Measurements from ENCODE around the gene ASAP2. TPM values are rescaled to one million over a fixed set of nuclear protein-coding genes. Genes with fewer than 3 reads are reported as not detected.

ASAP2 gene
- total RNA-seq, 1 experiment from 2014 or later: 14.3 TPM

DNA sequence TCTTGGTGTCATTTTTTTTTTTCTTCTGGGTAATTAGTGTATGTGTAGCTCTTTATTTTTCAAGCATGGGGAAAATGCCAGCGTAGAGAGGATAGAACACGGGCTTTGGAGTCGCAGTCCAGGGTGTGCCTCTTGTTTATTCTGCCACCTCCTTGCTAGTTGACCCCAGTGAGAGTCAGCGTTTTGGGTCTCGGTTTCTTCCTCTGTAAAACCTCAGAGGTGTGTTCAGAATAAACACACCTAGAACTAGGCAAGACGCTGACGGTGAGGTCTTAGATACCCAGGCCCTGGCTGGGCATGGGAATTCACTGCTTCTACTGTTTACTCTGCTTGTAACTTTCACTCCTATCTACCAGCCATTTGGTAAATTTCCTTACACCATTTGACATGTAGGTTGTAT lies 41.8 kb downstream of the ASAP2 start:
- Mint-ChIP-seq H3K9me3 (no peaks in the 10 kb centered on the region), H3K4me3 (no peak overlapping the region), H3K4me1 (peaks cover 36% of the 10 kb centered on the region), H3K36me3 (no peaks in the 10 kb centered on the region), H3K27ac (peak overlapping the region; percentile 10; the same call in 1 of the 2 replicates), H3K27me3 (ENCODE audit: low read depth) (no peaks in the 10 kb centered on the region)
- TF ChIP-seq HMGXB4 (CRISPR knock-in tag; IDR thresholded peaks at IDR 0.05) (no peak), NFE2L1 (CRISPR knock-in tag; IDR thresholded peaks at IDR 0.05) (no peak), FOXP4 (CRISPR knock-in tag; IDR thresholded peaks at IDR 0.05) (no peak), PRRX2 (CRISPR knock-in tag; IDR thresholded peaks at IDR 0.05) (no peak), ZMAT4 (CRISPR knock-in tag; IDR thresholded peaks at IDR 0.05) (no peak), AFF4 (CRISPR knock-in tag; IDR thresholded peaks at IDR 0.05; ENCODE audit: borderline replicate concordance) (no peak), ZNF138 (CRISPR knock-in tag; conservative IDR thresholded peaks at IDR 0.05) (no peak), KAT7 (CRISPR knock-in tag; IDR thresholded peaks at IDR 0.05; ENCODE audit: borderline replicate concordance) (no peak), NR1H2 (CRISPR knock-in tag; IDR thresholded peaks at IDR 0.05) (no peak), ZNF416 (CRISPR knock-in tag; IDR thresholded peaks at IDR 0.05) (no peak), ZNF281 (CRISPR knock-in tag; IDR thresholded peaks at IDR 0.05) (no peak), ZNF512 (CRISPR knock-in tag; IDR thresholded peaks at IDR 0.05; ENCODE audit: borderline replicate concordance) (no peak), JUN (CRISPR knock-in tag; IDR thresholded peaks at IDR 0.05) (no peak), CREM (CRISPR knock-in tag; IDR thresholded peaks at IDR 0.05) (no peak), ZNF423 (CRISPR knock-in tag; IDR thresholded peaks at IDR 0.05) (no peak)
- TF ChIP-seq, protein P1, sequence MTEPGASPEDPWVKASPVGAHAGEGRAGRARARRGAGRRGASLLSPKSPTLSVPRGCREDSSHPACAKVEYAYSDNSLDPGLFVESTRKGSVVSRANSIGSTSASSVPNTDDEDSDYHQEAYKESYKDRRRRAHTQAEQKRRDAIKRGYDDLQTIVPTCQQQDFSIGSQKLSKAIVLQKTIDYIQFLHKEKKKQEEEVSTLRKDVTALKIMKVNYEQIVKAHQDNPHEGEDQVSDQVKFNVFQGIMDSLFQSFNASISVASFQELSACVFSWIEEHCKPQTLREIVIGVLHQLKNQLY (CRISPR knock-in tag; IDR thresholded peaks at IDR 0.05): no peak
- TF ChIP-seq, protein P2, sequence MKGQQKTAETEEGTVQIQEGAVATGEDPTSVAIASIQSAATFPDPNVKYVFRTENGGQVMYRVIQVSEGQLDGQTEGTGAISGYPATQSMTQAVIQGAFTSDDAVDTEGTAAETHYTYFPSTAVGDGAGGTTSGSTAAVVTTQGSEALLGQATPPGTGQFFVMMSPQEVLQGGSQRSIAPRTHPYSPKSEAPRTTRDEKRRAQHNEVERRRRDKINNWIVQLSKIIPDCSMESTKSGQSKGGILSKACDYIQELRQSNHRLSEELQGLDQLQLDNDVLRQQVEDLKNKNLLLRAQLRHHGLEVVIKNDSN (CRISPR knock-in tag; IDR thresholded peaks at IDR 0.05): no peak
- TF ChIP-seq, protein P3, sequence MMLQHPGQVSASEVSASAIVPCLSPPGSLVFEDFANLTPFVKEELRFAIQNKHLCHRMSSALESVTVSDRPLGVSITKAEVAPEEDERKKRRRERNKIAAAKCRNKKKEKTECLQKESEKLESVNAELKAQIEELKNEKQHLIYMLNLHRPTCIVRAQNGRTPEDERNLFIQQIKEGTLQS (CRISPR knock-in tag; conservative IDR thresholded peaks at IDR 0.05): no peak
- TF ChIP-seq, protein P4, sequence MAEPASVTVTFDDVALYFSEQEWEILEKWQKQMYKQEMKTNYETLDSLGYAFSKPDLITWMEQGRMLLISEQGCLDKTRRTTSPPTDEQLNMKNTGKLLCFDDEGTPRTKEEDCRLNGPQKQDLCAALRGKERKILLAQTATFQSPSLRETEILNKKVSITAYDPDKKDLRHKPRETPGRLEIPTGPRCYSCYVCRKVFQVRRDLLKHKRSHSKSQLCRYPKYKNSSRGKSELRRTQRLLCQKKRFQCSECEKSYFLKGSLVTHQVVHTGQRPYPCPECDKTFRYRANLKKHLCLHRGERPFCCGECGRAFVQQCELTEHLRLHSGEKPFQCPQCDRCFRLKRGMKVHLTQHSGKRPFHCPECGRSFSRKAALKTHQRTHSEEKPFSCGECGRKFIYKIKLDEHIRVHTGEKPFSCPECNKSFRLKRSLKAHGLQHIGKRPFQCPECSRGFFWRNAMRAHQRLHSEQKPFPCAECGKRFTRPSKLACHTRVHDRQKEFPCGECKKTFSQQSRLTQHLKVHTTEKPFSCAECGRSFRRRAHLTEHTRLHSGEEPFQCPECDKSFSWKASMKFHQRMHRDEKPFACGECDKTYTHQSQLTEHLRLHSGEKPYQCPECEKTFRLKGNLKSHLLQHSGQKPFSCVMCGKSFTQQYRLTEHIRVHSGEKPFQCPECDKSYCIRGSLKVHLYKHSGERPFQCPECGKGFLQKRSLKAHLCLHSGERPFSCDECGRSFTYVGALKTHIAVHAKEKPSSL (CRISPR knock-in tag; conservative IDR thresholded peaks at IDR 0.05): no peak
- no peak for ATAC-seq
- CTCF ChIA-PET: no interaction called here
- no peak for DNase-seq (ENCODE audit: low spot score)
- POLR2A ChIA-PET: no interaction called here

Measured in WTC11 (cell line).